ENCODE data around the gene PMVK. TPM values are rescaled to one million over a fixed set of nuclear protein-coding genes. Genes with fewer than 3 reads are reported as not detected.
A peak's percentile ranks its signal among the peaks of the same experiment; 100 is the strongest.

Gene PMVK
- total and polyA plus RNA-seq, 2 experiments from 2014 or later, result 23.8 to 95.4 TPM

GRCh38 chr1:154902938-154903566, 33.5 kb downstream of the PMVK start:
- Histone ChIP-seq H3K27ac (no peak overlapping the region), H3K4me3 (no peak overlapping the region), H3K4me1 (ENCODE audit: low read depth) (no peaks in the 10 kb centered on the region), H3K36me3 (no peaks in the 10 kb centered on the region), H3K9me3 (ENCODE audit: low read depth) (no peaks in the 10 kb centered on the region), H3K27me3 (no peaks in the 10 kb centered on the region)
- no peak for DNase-seq (ENCODE audit: low read depth in 1 of 2, low spot score in 1 of 2)
- TF ChIP-seq CTCF (IDR thresholded peaks at IDR 0.05; ENCODE audit: low read depth, low read length), result no peak

GRCh38 chr1:154901591-154901990, 34.9 kb downstream of the PMVK start:
- no peak for DNase-seq (ENCODE audit: low read depth in 1 of 2, low spot score in 1 of 2)
- H3K36me3 ChIP-seq, result no peaks in the 10 kb centered on the region
- no peak for TF ChIP-seq CTCF (IDR thresholded peaks at IDR 0.05; ENCODE audit: low read depth, low read length)
- H3K4me3 ChIP-seq, result no peak overlapping the region
- H3K9me3 ChIP-seq (ENCODE audit: low read depth), result no peaks in the 10 kb centered on the region
- H3K27me3 ChIP-seq, result no peaks in the 10 kb centered on the region
- H3K4me1 ChIP-seq (ENCODE audit: low read depth), result no peaks in the 10 kb centered on the region
- no peak overlapping the region for H3K27ac ChIP-seq

- Histone ChIP-seq H3K4me3 (no peak overlapping the region), H3K27me3 (no peaks in the 10 kb centered on the region), H3K9me3 (ENCODE audit: low read depth) (no peaks in the 10 kb centered on the region), H3K36me3 (no peaks in the 10 kb centered on the region), H3K27ac (no peak overlapping the region), H3K4me1 (ENCODE audit: low read depth) (no peaks in the 10 kb centered on the region)
- no peak for TF ChIP-seq CTCF (IDR thresholded peaks at IDR 0.05; ENCODE audit: low read depth, low read length)
- DNase-seq (ENCODE audit: low read depth in 1 of 2, low spot score in 1 of 2), result no peak
Measured at GRCh38 chr1:154899041-154899440, 37.5 kb downstream of the PMVK start.

- TF ChIP-seq CTCF (IDR thresholded peaks at IDR 0.05; ENCODE audit: low read depth, low read length), result no peak
- Histone ChIP-seq H3K9me3 (ENCODE audit: low read depth) (no peaks in the 10 kb centered on the region), H3K4me1 (ENCODE audit: low read depth) (no peaks in the 10 kb centered on the region), H3K27ac (no peak overlapping the region), H3K4me3 (no peak overlapping the region), H3K36me3 (no peaks in the 10 kb centered on the region), H3K27me3 (no peaks in the 10 kb centered on the region)
- no peak for DNase-seq (ENCODE audit: low read depth in 1 of 2, low spot score in 1 of 2)
Measured at GRCh38 chr1:154896771-154897286, 39.7 kb downstream of the PMVK start.

- no peak for TF ChIP-seq CTCF (IDR thresholded peaks at IDR 0.05; ENCODE audit: low read depth, low read length)
- Histone ChIP-seq H3K4me1 (ENCODE audit: low read depth) (no peaks in the 10 kb centered on the region), H3K27ac (no peak overlapping the region), H3K9me3 (ENCODE audit: low read depth) (no peaks in the 10 kb centered on the region), H3K4me3 (no peak overlapping the region), H3K36me3 (no peaks in the 10 kb centered on the region), H3K27me3 (no peaks in the 10 kb centered on the region)
- DNase-seq (ENCODE audit: low read depth in 1 of 2, low spot score in 1 of 2), result peak in 1 of 2 donors; percentile 27
Measured at GRCh38 chr1:154895798-154896197, 40.7 kb downstream of the PMVK start.

Data from cardiac muscle cell (in vitro differentiated cells and primary cell).